ENCODE results near the gene EGFR. TPM values are rescaled to one million over a fixed set of nuclear protein-coding genes. Genes with fewer than 3 reads are reported as not detected.

EGFR gene
- total and polyA plus RNA-seq, 2 experiments from 2014 or later = 21.6 to 51.0 TPM

GRCh38 chr7:54992871-54993475 is 25.8 kb upstream of the EGFR start:
- TF ChIP-seq, protein P1, sequence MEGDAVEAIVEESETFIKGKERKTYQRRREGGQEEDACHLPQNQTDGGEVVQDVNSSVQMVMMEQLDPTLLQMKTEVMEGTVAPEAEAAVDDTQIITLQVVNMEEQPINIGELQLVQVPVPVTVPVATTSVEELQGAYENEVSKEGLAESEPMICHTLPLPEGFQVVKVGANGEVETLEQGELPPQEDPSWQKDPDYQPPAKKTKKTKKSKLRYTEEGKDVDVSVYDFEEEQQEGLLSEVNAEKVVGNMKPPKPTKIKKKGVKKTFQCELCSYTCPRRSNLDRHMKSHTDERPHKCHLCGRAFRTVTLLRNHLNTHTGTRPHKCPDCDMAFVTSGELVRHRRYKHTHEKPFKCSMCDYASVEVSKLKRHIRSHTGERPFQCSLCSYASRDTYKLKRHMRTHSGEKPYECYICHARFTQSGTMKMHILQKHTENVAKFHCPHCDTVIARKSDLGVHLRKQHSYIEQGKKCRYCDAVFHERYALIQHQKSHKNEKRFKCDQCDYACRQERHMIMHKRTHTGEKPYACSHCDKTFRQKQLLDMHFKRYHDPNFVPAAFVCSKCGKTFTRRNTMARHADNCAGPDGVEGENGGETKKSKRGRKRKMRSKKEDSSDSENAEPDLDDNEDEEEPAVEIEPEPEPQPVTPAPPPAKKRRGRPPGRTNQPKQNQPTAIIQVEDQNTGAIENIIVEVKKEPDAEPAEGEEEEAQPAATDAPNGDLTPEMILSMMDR (IDR thresholded peaks at IDR 0.05; ENCODE audit: poor library complexity) = no peak
- TF ChIP-seq EZH2 (IDR thresholded peaks at IDR 0.05; ENCODE audit: borderline replicate concordance) (no peak), EZH2phosphoT487 (IDR thresholded peaks at IDR 0.05; ENCODE audit: low read depth, severe bottlenecking, unreplicated experiment) (no peak)
- WGBS (ENCODE audit: low lambda C conversion rate, missing lambda C conversion rate) = 89% methylated on average over 4 of the region's 4 CpGs
- no peak overlapping the region for H3K4me3 ChIP-seq
- no peaks in the 10 kb centered on the region for H3K27me3 ChIP-seq
- no peak overlapping the region for H3K4me2 ChIP-seq
- DNase-seq (ENCODE audit: low spot score) = no peak
- H3K9me3 ChIP-seq (ENCODE audit: low read depth) = no peaks in the 10 kb centered on the region
- no peaks in the 10 kb centered on the region for H3K79me2 ChIP-seq
- no peaks in the 10 kb centered on the region for H4K20me1 ChIP-seq (ENCODE audit: insufficient read depth, poor library complexity, severe bottlenecking)
- no peaks in the 10 kb centered on the region for H3K9me2 ChIP-seq (replicated peaks; ENCODE audit: insufficient read depth)
- no peaks in the 10 kb centered on the region for H3K36me3 ChIP-seq (replicated peaks; ENCODE audit: insufficient read depth, low read depth)
- no peak overlapping the region for H2AFZ ChIP-seq
- H3K4me1 ChIP-seq (ENCODE audit: insufficient read depth) = peaks cover 15% of the 10 kb centered on the region
- no peak overlapping the region for H3K27ac ChIP-seq

DNA sequence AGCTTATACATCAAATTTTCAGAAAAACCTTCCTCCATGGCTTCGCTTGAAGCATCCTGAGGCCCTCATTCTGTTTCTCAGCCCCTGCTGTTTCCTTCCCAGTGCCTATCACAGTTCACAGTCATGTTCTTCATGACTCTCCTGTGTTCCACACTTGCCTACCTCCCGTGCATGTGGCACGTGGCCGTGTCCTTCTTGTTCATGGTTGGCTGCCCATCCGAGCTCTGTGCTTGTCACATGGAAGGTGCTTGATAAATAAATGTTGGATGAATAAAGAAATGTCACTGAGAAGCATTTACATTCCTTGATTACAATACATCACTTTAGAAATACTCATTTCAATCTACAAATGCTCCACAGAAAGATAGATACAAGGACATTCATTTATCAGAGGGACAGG is 23.7 kb upstream of the EGFR start:
- TF ChIP-seq, protein P1 (IDR thresholded peaks at IDR 0.05; ENCODE audit: poor library complexity) = no peak
- no peak for TF ChIP-seq EZH2phosphoT487 (IDR thresholded peaks at IDR 0.05; ENCODE audit: low read depth, severe bottlenecking, unreplicated experiment)
- TF ChIP-seq EZH2 (IDR thresholded peaks at IDR 0.05; ENCODE audit: borderline replicate concordance) = no peak
- 94% methylated on average over 5 of the region's 5 CpGs for WGBS (ENCODE audit: low lambda C conversion rate, missing lambda C conversion rate)
- Histone ChIP-seq H4K20me1 (ENCODE audit: insufficient read depth, poor library complexity, severe bottlenecking) (no peaks in the 10 kb centered on the region), H2AFZ (no peak overlapping the region), H3K36me3 (replicated peaks; ENCODE audit: insufficient read depth, low read depth) (no peaks in the 10 kb centered on the region), H3K4me3 (no peak overlapping the region), H3K9me2 (replicated peaks; ENCODE audit: insufficient read depth) (no peaks in the 10 kb centered on the region), H3K4me1 (ENCODE audit: insufficient read depth) (no peaks in the 10 kb centered on the region), H3K27ac (peak overlapping the region; percentile 71), H3K9me3 (ENCODE audit: low read depth) (no peaks in the 10 kb centered on the region), H3K27me3 (no peaks in the 10 kb centered on the region), H3K4me2 (no peak overlapping the region), H3K79me2 (no peaks in the 10 kb centered on the region)
- no peak for DNase-seq (ENCODE audit: low spot score)

- no peaks in the 10 kb centered on the region for H4K20me1 ChIP-seq (ENCODE audit: insufficient read depth, poor library complexity, severe bottlenecking)
- peak overlapping the region; percentile 42 for H3K4me2 ChIP-seq
- 45% methylated on average over 5 of the region's 5 CpGs for WGBS (ENCODE audit: low lambda C conversion rate, missing lambda C conversion rate)
- no peak overlapping the region for H3K4me3 ChIP-seq
- H3K4me1 ChIP-seq (ENCODE audit: insufficient read depth) = no peaks in the 10 kb centered on the region
- no peaks in the 10 kb centered on the region for H3K36me3 ChIP-seq (replicated peaks; ENCODE audit: insufficient read depth, low read depth)
- no peaks in the 10 kb centered on the region for H3K9me2 ChIP-seq (replicated peaks; ENCODE audit: insufficient read depth)
- H3K9me3 ChIP-seq (ENCODE audit: low read depth) = no peaks in the 10 kb centered on the region
- no peaks in the 10 kb centered on the region for H3K27me3 ChIP-seq
- H3K27ac ChIP-seq = peak overlapping the region; percentile 71
- H2AFZ ChIP-seq = no peak overlapping the region
- TF ChIP-seq EZH2phosphoT487 (IDR thresholded peaks at IDR 0.05; ENCODE audit: low read depth, severe bottlenecking, unreplicated experiment) = no peak
- peak; percentile 39 for DNase-seq (ENCODE audit: low spot score)
- H3K79me2 ChIP-seq = no peaks in the 10 kb centered on the region
Measured at GRCh38 chr7:54995610-54996363, 23.0 kb upstream of the EGFR start.

DNA sequence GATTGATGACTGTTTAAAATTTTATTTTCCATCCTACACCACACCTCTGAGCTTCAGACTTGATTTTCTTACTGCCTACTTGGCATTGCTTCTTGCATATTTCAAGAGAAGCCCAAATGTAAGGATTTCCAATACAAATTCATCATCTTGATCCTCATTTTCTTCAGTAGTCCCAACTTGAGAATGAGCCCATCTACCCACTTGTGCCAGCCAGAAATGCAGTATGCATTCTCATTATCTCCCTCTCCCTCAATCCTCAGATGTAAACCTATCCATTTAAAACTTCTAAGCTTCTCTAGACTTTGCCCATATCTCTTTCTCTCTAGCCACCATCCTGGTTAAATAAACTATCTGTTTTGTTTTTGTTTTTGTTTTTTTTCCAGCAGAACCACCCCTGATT is 22.4 kb upstream of the EGFR start:
- H3K4me2 ChIP-seq = no peak overlapping the region
- TF ChIP-seq EZH2 (IDR thresholded peaks at IDR 0.05; ENCODE audit: borderline replicate concordance) (no peak), EZH2phosphoT487 (IDR thresholded peaks at IDR 0.05; ENCODE audit: low read depth, severe bottlenecking, unreplicated experiment) (no peak)
- TF ChIP-seq, protein P1 (IDR thresholded peaks at IDR 0.05; ENCODE audit: poor library complexity) = no peak
- H3K27ac ChIP-seq = peak overlapping the region; percentile 71

More for the DNA sequence above, 22.4 kb upstream of the EGFR start:
- H3K27me3 ChIP-seq = no peaks in the 10 kb centered on the region
- no peaks in the 10 kb centered on the region for H3K4me1 ChIP-seq (ENCODE audit: insufficient read depth)
- no peaks in the 10 kb centered on the region for H3K79me2 ChIP-seq
- no peaks in the 10 kb centered on the region for H4K20me1 ChIP-seq (ENCODE audit: insufficient read depth, poor library complexity, severe bottlenecking)
- no peak for DNase-seq (ENCODE audit: low spot score)
- no peaks in the 10 kb centered on the region for H3K9me2 ChIP-seq (replicated peaks; ENCODE audit: insufficient read depth)
- H2AFZ ChIP-seq = no peak overlapping the region
- no peaks in the 10 kb centered on the region for H3K36me3 ChIP-seq (replicated peaks; ENCODE audit: insufficient read depth, low read depth)
- H3K9me3 ChIP-seq (ENCODE audit: low read depth) = no peaks in the 10 kb centered on the region
- H3K4me3 ChIP-seq = no peak overlapping the region

Measured in hepatocyte (in vitro differentiated cells).